Lung (tissue), 12 donors: ENCODE data around the gene DHX30. TPM values are rescaled to one million over a fixed set of nuclear protein-coding genes. Genes with fewer than 3 reads are reported as not detected.

ENCODE experiments used
- ATAC-seq: fragments of 200-7000 bp; cut with Tn5 transposase; one replicate; pipeline ENCODE4 v1.9.1; 2020; ENCODE audit warnings: moderate number of reproducible peaks; ENCODE audit not compliant: insufficient read depth, low FRiP score
- DNase-seq, 3 donors: peaks; one replicate each; pipeline ENCODE4 v3.0.0-alpha.2; 2013 to 2017
- H3K27ac ChIP-seq, 2 donors: one replicate each; pipeline ENCODE4 v1.5.1; 2013; ENCODE audit warnings: mild to moderate bottlenecking in 2 of 2, moderate library complexity in 2 of 2, control low read depth in 1 of 2, inconsistent platforms in 1 of 2, low read depth in 1 of 2, low read length in 1 of 2
- H3K27me3 ChIP-seq, 3 donors: one replicate each; pipeline ENCODE4 v1.5.1; 2013; ENCODE audit warnings: low read length in 2 of 3; ENCODE audit not compliant: control insufficient read depth in 3 of 3, insufficient read depth in 3 of 3
- H3K36me3 ChIP-seq, 4 donors: one replicate each; pipeline ENCODE4 v1.5.1; 2013; ENCODE audit warnings: low read length in 4 of 4, mild to moderate bottlenecking in 1 of 4, moderate library complexity in 1 of 4; ENCODE audit not compliant: control insufficient read depth in 4 of 4, insufficient read depth in 4 of 4
- H3K4me1 ChIP-seq, 5 donors: one replicate each; pipeline ENCODE4 v1.5.1; 2013; ENCODE audit warnings: low read length in 5 of 5, mild to moderate bottlenecking in 2 of 5, moderate library complexity in 1 of 5; ENCODE audit not compliant: control insufficient read depth in 5 of 5, insufficient read depth in 5 of 5
- H3K4me3 ChIP-seq: one replicate; pipeline ENCODE4 v1.5.1; 2013; ENCODE audit warnings: mild to moderate bottlenecking, control low read depth, moderate library complexity
- H3K9ac ChIP-seq, 2 donors: one replicate each; pipeline ENCODE4 v1.5.1; 2013; ENCODE audit warnings: low read length in 2 of 2, control low read depth in 1 of 2; ENCODE audit not compliant: insufficient read depth in 1 of 2
- H3K9me3 ChIP-seq, 4 donors: one replicate each; pipeline ENCODE4 v1.5.1; 2013; ENCODE audit warnings: low read length in 3 of 4, mild to moderate bottlenecking in 1 of 4, moderate library complexity in 1 of 4; ENCODE audit not compliant: control insufficient read depth in 4 of 4, insufficient read depth in 3 of 4
- WGBS, 2 donors: extraction: QIAGEN DNeasy Blood & Tissue Kit; methylation state at CpG; one replicate each; pipeline ENCODE4 v1.1.7; 2013; 5-methylcytosine and 5-hydroxymethylcytosine counted together
- polyA plus RNA-seq, 2 donors: library from polyadenylated mRNA; stranded (reverse); fragments of 200-250 nt; gene quantifications; one replicate each; pipeline ENCODE4 v1.2.1, GENCODE V29; 2013
- total RNA-seq, 2 donors: library from RNA; depleted of rRNA in 1 of 2; stranded (reverse); fragments of >200 nt in 1 of 2; gene quantifications; one replicate each; pipeline ENCODE4 v1.2.1, GENCODE V29; 2014 to 2021
- TF ChIP-seq, protein P1 (sequence below): IDR thresholded peaks from 2 replicates; pipeline ENCODE4 v1.5.1; 2012; ENCODE audit warnings: mild to moderate bottlenecking; ENCODE audit errors: control extremely low read depth, extremely low read depth
- donor health status: control.
- donor health status: control.
- donor health status: Bipolar disorder and iron deficiency.
- donor health status: healthy.
- donor health status: DM: yes; HTN: yes; CAD: no.

DHX30 gene
- total and polyA plus RNA-seq, 4 donors = 42.2 to 65.9 (median 53.8) TPM

DNA sequence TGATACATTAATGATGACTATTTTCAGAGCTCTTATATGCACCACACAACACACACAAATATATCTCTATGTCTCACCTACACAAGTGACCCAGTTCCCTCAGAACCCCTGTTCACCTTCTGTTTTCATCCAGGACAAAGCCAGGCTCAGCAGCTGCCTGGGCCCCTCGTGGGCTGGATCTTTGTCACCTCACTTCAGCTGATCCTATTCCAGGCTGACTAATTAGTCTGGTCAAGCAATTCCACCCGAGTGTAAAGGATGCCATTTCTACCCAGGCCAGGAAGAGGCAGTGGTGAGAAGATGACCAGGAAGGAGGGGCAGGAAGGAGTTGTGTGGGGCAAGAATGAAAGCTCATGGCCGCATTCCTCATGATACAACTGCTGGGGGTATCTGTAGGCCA lies 62.3 kb downstream of the DHX30 start:
- TF ChIP-seq, protein P1, sequence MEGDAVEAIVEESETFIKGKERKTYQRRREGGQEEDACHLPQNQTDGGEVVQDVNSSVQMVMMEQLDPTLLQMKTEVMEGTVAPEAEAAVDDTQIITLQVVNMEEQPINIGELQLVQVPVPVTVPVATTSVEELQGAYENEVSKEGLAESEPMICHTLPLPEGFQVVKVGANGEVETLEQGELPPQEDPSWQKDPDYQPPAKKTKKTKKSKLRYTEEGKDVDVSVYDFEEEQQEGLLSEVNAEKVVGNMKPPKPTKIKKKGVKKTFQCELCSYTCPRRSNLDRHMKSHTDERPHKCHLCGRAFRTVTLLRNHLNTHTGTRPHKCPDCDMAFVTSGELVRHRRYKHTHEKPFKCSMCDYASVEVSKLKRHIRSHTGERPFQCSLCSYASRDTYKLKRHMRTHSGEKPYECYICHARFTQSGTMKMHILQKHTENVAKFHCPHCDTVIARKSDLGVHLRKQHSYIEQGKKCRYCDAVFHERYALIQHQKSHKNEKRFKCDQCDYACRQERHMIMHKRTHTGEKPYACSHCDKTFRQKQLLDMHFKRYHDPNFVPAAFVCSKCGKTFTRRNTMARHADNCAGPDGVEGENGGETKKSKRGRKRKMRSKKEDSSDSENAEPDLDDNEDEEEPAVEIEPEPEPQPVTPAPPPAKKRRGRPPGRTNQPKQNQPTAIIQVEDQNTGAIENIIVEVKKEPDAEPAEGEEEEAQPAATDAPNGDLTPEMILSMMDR = no peak
- no peak overlapping the region for H3K27ac ChIP-seq
- no peak overlapping the region for H3K4me3 ChIP-seq
- DNase-seq (no peak), ATAC-seq (no peak)
- H3K36me3 ChIP-seq = peaks cover 33 to 46% (median 42%) of the 10 kb centered on the region in 4 donors
- 63 to 71% methylated on average over 3 of the region's 3 CpGs for WGBS, 2 donors
- H3K9ac ChIP-seq = no peak overlapping the region
- no peaks in the 10 kb centered on the region for H3K4me1 ChIP-seq
- H3K9me3 ChIP-seq = peaks cover 0 to 3% (median 0%) of the 10 kb centered on the region in 4 donors
- H3K27me3 ChIP-seq = no peaks in the 10 kb centered on the region

DNA sequence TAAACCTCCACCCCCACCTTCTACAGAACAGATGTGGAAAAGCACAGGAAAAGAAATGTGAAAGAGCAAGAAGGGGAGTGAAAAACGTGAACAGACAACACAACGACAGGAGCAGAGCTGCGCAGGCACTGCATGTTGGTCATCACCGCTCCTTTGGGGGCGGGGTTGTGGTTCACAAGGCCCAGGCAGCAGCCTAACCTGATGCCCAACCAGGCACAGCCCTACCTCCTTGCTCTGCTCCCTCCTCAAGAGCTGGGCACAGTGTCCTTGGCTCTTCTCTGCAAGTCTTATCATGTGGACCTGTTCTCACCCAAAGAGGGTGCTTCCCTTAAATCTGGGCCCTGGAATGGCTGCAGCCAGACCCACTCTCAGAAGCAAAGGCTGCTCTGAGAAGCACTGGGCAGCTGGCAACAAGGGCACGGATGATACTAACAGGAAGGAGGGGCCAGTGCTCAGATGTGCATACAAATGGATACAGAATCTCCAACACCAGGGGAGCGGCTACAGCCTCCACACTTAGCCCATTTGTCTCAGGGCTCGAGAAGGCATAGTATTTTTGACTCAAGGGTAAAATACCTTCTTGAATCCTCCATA lies 64.6 kb downstream of the DHX30 start:
- Histone ChIP-seq H3K4me1 (no peaks in the 10 kb centered on the region), H3K9ac (no peak overlapping the region), H3K9me3 (peaks cover 0 to 3% (median 0%) of the 10 kb centered on the region in 4 donors), H3K36me3 (peaks cover 46 to 60% (median 51%) of the 10 kb centered on the region in 4 donors), H3K4me3 (no peak overlapping the region), H3K27ac (no peak overlapping the region), H3K27me3 (no peaks in the 10 kb centered on the region)
- TF ChIP-seq, protein P1 = no peak
- DNase-seq (no peak), ATAC-seq (no peak)
- 95 to 98% methylated on average over 8 of the region's 8 CpGs for WGBS, 2 donors

DNA sequence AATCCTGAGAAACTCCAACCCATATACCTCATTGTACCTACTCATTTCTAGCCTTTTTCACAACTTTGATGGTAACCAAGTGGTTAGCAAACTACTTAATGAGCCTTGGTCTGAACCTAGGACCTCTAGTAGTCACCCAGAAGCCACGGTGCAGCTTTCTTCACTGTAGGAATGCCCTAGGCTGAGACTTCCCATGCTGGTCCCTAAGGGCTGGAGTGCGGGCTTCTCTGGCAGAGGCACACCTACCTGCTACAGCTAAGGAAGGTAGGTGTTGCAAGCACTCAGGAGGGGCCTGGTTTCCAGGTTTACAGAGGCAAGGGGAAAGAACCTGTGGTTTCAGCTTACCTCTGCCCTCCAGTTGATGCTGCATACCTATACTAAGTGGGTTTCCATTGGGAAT lies 65.4 kb downstream of the DHX30 start:
- TF ChIP-seq, protein P1 = no peak
- H3K4me3 ChIP-seq = no peak overlapping the region
- DNase-seq (no peak), ATAC-seq (no peak)
- no peak overlapping the region for H3K9ac ChIP-seq
- no peak overlapping the region for H3K27ac ChIP-seq
- peaks cover 0 to 3% (median 0%) of the 10 kb centered on the region in 4 donors for H3K9me3 ChIP-seq
- peaks cover 46 to 64% (median 52%) of the 10 kb centered on the region in 4 donors for H3K36me3 ChIP-seq
- 95 to 97% methylated on average over 2 of the region's 2 CpGs for WGBS, 2 donors
- H3K27me3 ChIP-seq = no peaks in the 10 kb centered on the region
- H3K4me1 ChIP-seq = no peaks in the 10 kb centered on the region

DNA sequence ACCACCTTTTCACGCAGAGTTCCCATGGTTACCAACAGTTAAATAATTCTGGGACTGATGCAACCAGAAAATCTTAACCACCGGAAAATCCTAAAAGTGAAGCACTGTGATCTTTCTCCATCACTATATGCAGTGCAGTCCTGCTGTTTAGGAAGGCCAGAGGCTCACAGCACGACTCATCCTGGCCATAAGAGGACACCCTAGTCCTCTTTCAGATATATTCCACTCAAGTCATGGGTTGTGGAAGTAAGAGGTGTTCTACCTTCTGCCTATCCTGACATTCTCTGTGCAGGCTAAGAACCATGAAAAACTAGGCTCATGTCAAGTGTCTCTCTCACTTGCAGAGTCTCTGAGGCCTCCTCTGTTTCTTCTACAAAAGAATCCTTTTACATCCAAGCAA lies 67.2 kb downstream of the DHX30 start:
- no peak for DNase-seq
- Histone ChIP-seq H3K4me1 (no peaks in the 10 kb centered on the region), H3K9ac (no peak overlapping the region), H3K4me3 (no peak overlapping the region), H3K27ac (no peak overlapping the region), H3K9me3 (peaks cover 0 to 3% (median 0%) of the 10 kb centered on the region in 4 donors), H3K36me3 (peaks cover 37 to 65% (median 47%) of the 10 kb centered on the region in 4 donors), H3K27me3 (no peaks in the 10 kb centered on the region)
- WGBS, 2 donors = 93 to 94% methylated on average over 3 of the region's 3 CpGs
- no peak for ATAC-seq
- TF ChIP-seq, protein P1 = no peak
